GM23248 (cell line): Measurements from ENCODE around the gene IL31RA. TPM values are rescaled to one million over a fixed set of nuclear protein-coding genes. Genes with fewer than 3 reads are reported as not detected.
"Not testable (repeated sequence)": the region's sequence is repeated elsewhere in the genome, so short reads cannot be mapped to it uniquely, and the experiment has no call there.

Experiments
- DNase-seq: peaks from one replicate; pipeline ENCODE4 v3.0.0-alpha.2; 2015
- H2AFZ ChIP-seq: fragments of 200-600 bp; sonication (generic); 2 replicates; pipeline ENCODE4 v1.6.1; 2016; ENCODE audit warnings: antibody characterized with exemption
- H3F3A ChIP-seq: fragments of 200-600 bp; sonication (generic); 2 replicates; pipeline ENCODE4 v1.6.1; 2016; ENCODE audit warnings: mild to moderate bottlenecking, antibody characterized with exemption, mixed run types; ENCODE audit not compliant: insufficient read depth
- H3K27ac ChIP-seq: fragments of 200-600 bp; sonication (generic); 2 replicates; pipeline ENCODE4 v1.5.1; 2016; ENCODE audit warnings: mild to moderate bottlenecking
- H3K27me3 ChIP-seq: fragments of 200-600 bp; sonication (generic); replicated peaks from 2 replicates; pipeline ENCODE4 v1.6.1; 2016; ENCODE audit warnings: mild to moderate bottlenecking; ENCODE audit not compliant: insufficient read depth
- H3K36me3 ChIP-seq: fragments of 200-600 bp; sonication (generic); 2 replicates; pipeline ENCODE4 v1.6.1; 2016; ENCODE audit warnings: low read depth, mild to moderate bottlenecking
- H3K4me1 ChIP-seq: fragments of 200-600 bp; sonication (generic); 2 replicates; pipeline ENCODE4 v1.6.1; 2016; ENCODE audit warnings: mild to moderate bottlenecking; ENCODE audit not compliant: insufficient read depth
- H3K4me2 ChIP-seq: fragments of 200-600 bp; sonication (generic); one replicate; pipeline ENCODE4 v1.6.1; 2016; ENCODE audit warnings: mild to moderate bottlenecking; ENCODE audit not compliant: unreplicated experiment
- H3K4me3 ChIP-seq: fragments of 200-600 bp; sonication (generic); 2 replicates; pipeline ENCODE4 v1.5.1; 2016; ENCODE audit warnings: mild to moderate bottlenecking
- H3K79me2 ChIP-seq: fragments of 200-600 bp; sonication (generic); 2 replicates; pipeline ENCODE4 v1.6.1; 2016; ENCODE audit warnings: mild to moderate bottlenecking; ENCODE audit not compliant: insufficient read depth
- H3K9ac ChIP-seq: fragments of 200-600 bp; sonication (generic); 2 replicates; pipeline ENCODE4 v1.6.1; 2016; ENCODE audit warnings: mild to moderate bottlenecking
- H3K9me2 ChIP-seq: fragments of 200-600 bp; sonication (generic); 2 replicates; pipeline ENCODE4 v1.6.1; 2016; ENCODE audit warnings: mixed run types, mild to moderate bottlenecking, moderate library complexity; ENCODE audit not compliant: insufficient read depth
- H3K9me3 ChIP-seq: fragments of 200-600 bp; sonication (generic); one replicate; pipeline ENCODE4 v1.6.1; 2017; ENCODE audit warnings: low read depth
- H4K20me1 ChIP-seq: fragments of 200-600 bp; sonication (generic); 2 replicates; pipeline ENCODE4 v1.6.0; 2016; ENCODE audit not compliant: insufficient read depth
- EZH2 ChIP-seq: fragments of 200-600 bp; sonication (generic); IDR thresholded peaks from 2 replicates; pipeline ENCODE4 v1.6.1; 2018; ENCODE audit warnings: antibody characterized with exemption, mild to moderate bottlenecking; ENCODE audit not compliant: insufficient read depth, poor library complexity, severe bottlenecking
- EZH2phosphoT487 ChIP-seq: fragments of 200-600 bp; sonication (generic); IDR thresholded peaks from 2 replicates; pipeline ENCODE4 v1.6.1; 2018; ENCODE audit warnings: antibody characterized with exemption, moderate library complexity, mild to moderate bottlenecking, low read depth; ENCODE audit not compliant: insufficient read depth
- WGBS, 2 experiments: methylation state at CpG; one replicate each; pipeline ENCODE4 v1.1.6; 2015 to 2017; ENCODE audit warnings: low lambda C conversion rate in 2 of 2, low coverage in 1 of 2; ENCODE audit errors: missing lambda C conversion rate in 2 of 2; 5-methylcytosine and 5-hydroxymethylcytosine counted together
- in situ Hi-C: fragments of 300-500 bp; cut with MboI; formaldehyde crosslinking; loops from 2 replicates; pipeline ENCODE4 v1.15.0; 2020
- polyA plus RNA-seq: library from polyadenylated mRNA; unstranded; fragments of >200 nt; fragmentation: Nextera tagmentation; extraction: Ambion mirVana; gene quantifications from 2 replicates; pipeline ENCODE4 v1.2.1, GENCODE V29; 2016
- total RNA-seq: library from RNA; depleted of rRNA; stranded (reverse); fragments of >200 nt; shearing (Covaris generic); gene quantifications from 2 replicates; pipeline ENCODE4 v1.2.3, GENCODE V29; 2014

The IL31RA gene
- total and polyA plus RNA-seq, 2 experiments from 2014 or later = 0.08 TPM; not detected in 1

DNA sequence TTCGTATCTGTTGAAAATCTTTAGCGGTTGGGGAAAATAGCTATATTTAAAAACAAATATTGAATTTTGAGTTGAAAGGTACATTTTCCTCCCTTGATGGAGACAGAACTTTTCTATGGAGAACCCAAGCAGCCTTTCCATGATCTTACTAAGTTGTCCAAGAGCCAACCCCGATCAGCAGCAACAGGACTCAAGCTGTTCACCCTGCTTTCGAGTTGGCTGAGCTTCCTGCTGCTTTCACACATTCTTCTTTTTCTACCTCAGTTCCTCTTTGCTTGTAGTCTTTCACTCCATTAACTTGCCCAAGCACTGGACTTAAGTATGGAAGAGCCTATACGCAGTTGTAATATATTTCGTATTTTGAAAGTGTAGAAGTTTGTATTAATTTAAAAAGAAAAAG, 84.2 kb downstream of the IL31RA start:
- 78 to 80% methylated on average over 6 of the region's 6 CpGs for whole genome bisulfite sequencing, 2 experiments
- Histone ChIP-seq H2AFZ (no peak overlapping the region), H3K4me1 (peaks cover 12% of the 10 kb centered on the region), H4K20me1 (no peaks in the 10 kb centered on the region), H3K9ac (no peak overlapping the region), H3K4me2 (peak overlapping the region; percentile 4), H3K4me3 (no peak overlapping the region), H3K9me2 (no peaks in the 10 kb centered on the region), H3K36me3 (peaks cover 24% of the 10 kb centered on the region; the same call in 1 of the 2 replicates), H3K27ac (peak overlapping the region; percentile 23; the same call in 1 of the 2 replicates), H3F3A (peaks cover 50% of the 10 kb centered on the region), H3K79me2 (no peaks in the 10 kb centered on the region), H3K27me3 (no peaks in the 10 kb centered on the region), H3K9me3 (no peaks in the 10 kb centered on the region)
- in situ Hi-C loops = no loop called here
- DNase-seq = no peak
- TF ChIP-seq EZH2 = no peak
- TF ChIP-seq EZH2phosphoT487 = no peak

DNA sequence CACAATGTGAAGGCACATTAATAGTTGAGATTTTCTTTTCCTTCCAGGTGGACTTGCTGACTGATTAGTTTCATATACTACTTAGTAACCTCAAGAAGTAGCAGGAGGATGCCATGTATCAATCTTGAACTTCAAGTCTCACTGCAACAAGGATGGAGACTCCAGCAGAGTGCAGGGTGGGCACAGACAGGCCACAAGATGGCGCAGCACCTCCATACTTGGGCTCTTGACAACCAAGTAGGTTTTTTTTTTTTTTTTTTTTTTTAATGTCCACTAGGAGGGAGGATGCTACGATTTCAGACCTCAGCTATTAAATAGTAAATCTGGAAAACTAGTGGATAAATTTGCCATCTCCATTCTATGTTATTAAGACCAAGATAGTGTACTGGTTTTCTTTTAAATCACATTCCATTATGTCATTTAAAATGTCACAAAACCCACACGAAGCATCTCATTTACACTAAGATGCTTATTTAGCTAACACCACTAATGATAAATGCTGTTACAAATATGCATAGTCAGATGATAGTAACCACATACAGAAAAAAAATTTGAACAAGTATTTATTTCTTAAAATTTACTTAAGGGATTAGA, 85.0 kb downstream of the IL31RA start:
- Histone ChIP-seq H3K27me3 (no peaks in the 10 kb centered on the region), H3K9ac (no peak overlapping the region), H3K4me3 (no peak overlapping the region), H3K9me2 (no peaks in the 10 kb centered on the region), H3K36me3 (peaks cover 32% of the 10 kb centered on the region; the same call in 1 of the 2 replicates), H3K9me3 (no peaks in the 10 kb centered on the region), H2AFZ (no peak overlapping the region), H4K20me1 (no peaks in the 10 kb centered on the region), H3K79me2 (no peaks in the 10 kb centered on the region), H3F3A (peaks cover 50% of the 10 kb centered on the region), H3K27ac (0 out of 2 replicates have a peak overlapping the region, but pooled peaks have one; percentile 23), H3K4me2 (peak overlapping the region; percentile 4), H3K4me1 (peaks cover 12% of the 10 kb centered on the region)
- no peak for TF ChIP-seq EZH2phosphoT487
- no peak for TF ChIP-seq EZH2
- in situ Hi-C loops = no loop called here
- DNase-seq = peak; percentile 84
- WGBS, 2 experiments = 23 to 28% methylated on average over 3 of the region's 3 CpGs

DNA sequence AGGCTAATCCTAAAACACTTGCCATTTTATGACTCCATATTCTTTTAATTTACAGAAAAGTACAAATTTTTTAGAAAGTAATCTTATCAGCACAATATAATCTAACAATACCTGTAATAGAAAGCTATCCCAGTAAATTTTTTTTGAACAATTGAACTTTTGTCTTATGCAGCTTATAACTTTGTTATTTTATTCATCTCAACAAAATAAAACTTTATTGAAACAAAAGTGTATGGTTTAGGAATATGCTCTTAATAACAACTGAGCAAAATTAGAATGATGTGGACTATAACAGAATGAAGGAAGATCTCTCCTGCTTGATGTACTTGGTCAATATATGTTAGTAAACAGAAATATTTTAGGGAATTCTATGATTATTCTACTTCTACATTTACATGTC, 86.4 kb downstream of the IL31RA start:
- peaks cover 12% of the 10 kb centered on the region for H3K4me1 ChIP-seq
- H3K9me3 ChIP-seq, H2AFZ ChIP-seq, H3K27ac ChIP-seq, H3K9ac ChIP-seq, H3K9me2 ChIP-seq, in situ Hi-C loops, H3K4me3 ChIP-seq, H3K79me2 ChIP-seq, H3K27me3 ChIP-seq, DNase-seq, H4K20me1 ChIP-seq, H3K4me2 ChIP-seq: not testable (repeated sequence)
- peaks cover 41% of the 10 kb centered on the region for H3F3A ChIP-seq
- H3K36me3 ChIP-seq = peaks cover 45% of the 10 kb centered on the region; the same call in 1 of the 2 replicates

DNA sequence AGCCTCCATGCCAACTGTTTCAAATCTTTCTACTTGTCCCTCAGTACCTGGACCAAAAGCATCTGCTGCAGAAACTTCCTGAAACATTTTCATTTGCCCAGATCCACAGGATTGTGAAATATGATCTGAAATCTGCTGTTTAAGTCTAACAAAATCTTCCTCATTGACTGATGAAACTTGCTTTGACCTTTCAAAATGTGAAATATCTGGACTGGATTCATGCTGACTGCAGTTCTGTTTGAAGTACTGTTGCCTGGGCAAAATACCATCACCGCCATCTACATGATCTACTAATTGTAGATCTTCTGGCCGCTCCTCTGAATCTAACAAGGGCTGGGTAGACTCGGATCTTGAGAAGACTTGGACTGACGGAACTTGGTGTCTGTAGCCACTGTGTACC, 90.0 kb downstream of the IL31RA start:
- H2AFZ ChIP-seq, H4K20me1 ChIP-seq, H3K27me3 ChIP-seq, H3K27ac ChIP-seq, DNase-seq, H3K9me3 ChIP-seq, H3K4me2 ChIP-seq, H3K4me1 ChIP-seq, H3K79me2 ChIP-seq, H3K9ac ChIP-seq, H3K9me2 ChIP-seq, H3K4me3 ChIP-seq, in situ Hi-C loops: not testable (repeated sequence)
- Histone ChIP-seq H3K36me3 (peaks cover 63% of the 10 kb centered on the region; the same call in 1 of the 2 replicates), H3F3A (peaks cover 29% of the 10 kb centered on the region)
- WGBS, 2 experiments = 76 to 83% methylated on average over 4 of the region's 4 CpGs

DNA sequence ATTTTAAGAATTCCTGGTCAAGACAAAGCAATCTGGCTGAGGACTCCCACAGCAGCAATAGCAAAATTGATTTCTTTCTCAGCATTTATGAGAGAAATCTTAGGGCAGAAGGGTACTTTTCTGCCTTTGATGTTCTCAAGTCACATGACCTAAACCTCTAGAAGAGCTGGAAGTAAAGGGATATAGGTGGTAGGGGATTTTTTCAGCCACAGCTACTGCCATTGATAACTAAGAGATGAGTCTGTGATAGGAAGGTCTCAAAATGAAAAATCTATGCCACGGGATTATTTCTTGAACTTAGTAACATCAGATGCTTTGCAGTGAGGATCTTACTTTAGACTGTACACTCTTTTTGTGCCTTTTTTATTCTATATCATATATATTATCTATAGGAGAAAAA, 108.1 kb downstream of the IL31RA start:
- H3F3A ChIP-seq = no peaks in the 10 kb centered on the region
- no peak overlapping the region for H3K4me3 ChIP-seq
- H3K27me3 ChIP-seq = no peaks in the 10 kb centered on the region
- no peak overlapping the region for H3K4me2 ChIP-seq
- 92 to 95% methylated on average over 1 of the region's 1 CpG for WGBS, 2 experiments
- no peak overlapping the region for H3K27ac ChIP-seq
- peaks cover 20% of the 10 kb centered on the region for H3K79me2 ChIP-seq
- no peaks in the 10 kb centered on the region for H4K20me1 ChIP-seq
- no peak for DNase-seq
- TF ChIP-seq EZH2phosphoT487 (no peak), EZH2 (no peak)
- H3K9me3 ChIP-seq = no peaks in the 10 kb centered on the region
- no peaks in the 10 kb centered on the region for H3K9me2 ChIP-seq
- no peaks in the 10 kb centered on the region for H3K4me1 ChIP-seq
- H3K9ac ChIP-seq = no peak overlapping the region
- H3K36me3 ChIP-seq = peaks cover 79% of the 10 kb centered on the region
- H2AFZ ChIP-seq = no peak overlapping the region
- in situ Hi-C loops = no loop called here
